GM23338 (cell line): ENCODE results near the gene RPLP1. TPM values are rescaled to one million over a fixed set of nuclear protein-coding genes. Genes with fewer than 3 reads are reported as not detected.

ENCODE experiments used
- ATAC-seq: fragments of 200-7000 bp; cut with Tn5 transposase; 3 replicates; pipeline ENCODE4 v1.9.1; 2020
- DNase-seq: peaks from one replicate; pipeline ENCODE4 v3.0.0-alpha.2; 2015; ENCODE audit warnings: low spot score
- H2AFZ ChIP-seq: fragments of 200-600 bp; sonication (generic); 2 replicates; pipeline ENCODE4 v1.8.0; 2016; ENCODE audit warnings: antibody characterized with exemption, mild to moderate bottlenecking, moderate library complexity
- H3F3A ChIP-seq: fragments of 200-600 bp; sonication (generic); replicated peaks from 2 replicates; pipeline ENCODE4 v1.8.0; 2017; ENCODE audit warnings: antibody characterized with exemption, mixed run types, low read depth
- H3K27ac ChIP-seq: fragments of 200-600 bp; sonication (generic); 2 replicates; pipeline ENCODE4 v1.6.1; 2016; ENCODE audit warnings: low read depth
- H3K27me3 ChIP-seq: fragments of 200-600 bp; sonication (generic); 2 replicates; pipeline ENCODE4 v1.8.0; 2016; ENCODE audit warnings: mild to moderate bottlenecking, mixed run types, moderate library complexity; ENCODE audit not compliant: insufficient read depth
- H3K36me3 ChIP-seq: fragments of 200-600 bp; sonication (generic); 2 replicates; pipeline ENCODE4 v1.8.0; 2016; ENCODE audit warnings: mild to moderate bottlenecking; ENCODE audit not compliant: insufficient read depth
- H3K4me1 ChIP-seq: fragments of 200-600 bp; sonication (generic); 2 replicates; pipeline ENCODE4 v1.8.0; 2016; ENCODE audit warnings: mild to moderate bottlenecking, moderate library complexity; ENCODE audit not compliant: insufficient read depth
- H3K4me2 ChIP-seq: fragments of 200-600 bp; sonication (generic); 2 replicates; pipeline ENCODE4 v1.7.1; 2017; ENCODE audit warnings: mixed run types
- H3K4me3 ChIP-seq: fragments of 200-600 bp; sonication (generic); 2 replicates; pipeline ENCODE4 v1.6.1; 2016; ENCODE audit warnings: mixed run types
- H3K79me2 ChIP-seq: fragments of 200-600 bp; sonication (generic); replicated peaks from 2 replicates; pipeline ENCODE4 v1.8.0; 2017; ENCODE audit warnings: mild to moderate bottlenecking; ENCODE audit not compliant: insufficient read depth
- H3K9me2 ChIP-seq: fragments of 200-600 bp; sonication (generic); 2 replicates; pipeline ENCODE4 v1.8.0; 2017; ENCODE audit not compliant: insufficient read depth
- H4K20me1 ChIP-seq: fragments of 200-600 bp; sonication (generic); replicated peaks from 2 replicates; pipeline ENCODE4 v1.8.0; 2017; ENCODE audit warnings: mild to moderate bottlenecking; ENCODE audit not compliant: insufficient read depth
- H3K27ac Mint-ChIP-seq: 2 replicates; pipeline ENCODE4 v1.8.0; 2020; ENCODE audit warnings: inconsistent platforms, mild to moderate bottlenecking, moderate library complexity, mixed read lengths
- H3K27me3 Mint-ChIP-seq: 3 replicates; pipeline ENCODE4 v1.8.0; 2022; ENCODE audit warnings: low read depth, mild to moderate bottlenecking, moderate library complexity, mixed read lengths, inconsistent platforms; ENCODE audit not compliant: insufficient read depth, poor library complexity
- H3K36me3 Mint-ChIP-seq: 3 replicates; pipeline ENCODE4 v1.8.0; 2021; ENCODE audit warnings: low read depth, mild to moderate bottlenecking, inconsistent platforms, moderate library complexity, mixed read lengths
- H3K4me1 Mint-ChIP-seq: 3 replicates; pipeline ENCODE4 v1.8.0; 2020; ENCODE audit warnings: mild to moderate bottlenecking, inconsistent platforms, mixed read lengths
- H3K4me3 Mint-ChIP-seq: 3 replicates; pipeline ENCODE4 v1.8.0; 2021; ENCODE audit warnings: moderate library complexity, mild to moderate bottlenecking, inconsistent platforms, mixed read lengths
- H3K9me3 Mint-ChIP-seq: 3 replicates; pipeline ENCODE4 v1.8.0; 2020; ENCODE audit warnings: moderate library complexity, mild to moderate bottlenecking, inconsistent platforms, mixed read lengths
- EZH2 ChIP-seq: fragments of 200-600 bp; sonication (generic); IDR thresholded peaks from one replicate; pipeline ENCODE4 v1.8.0; 2017; ENCODE audit warnings: antibody characterized with exemption, mild to moderate bottlenecking, low read depth; ENCODE audit not compliant: unreplicated experiment
- EZH2phosphoT487 ChIP-seq: fragments of 200-600 bp; sonication (generic); IDR thresholded peaks from one replicate; pipeline ENCODE4 v1.8.1; 2018; ENCODE audit warnings: antibody characterized with exemption; ENCODE audit not compliant: unreplicated experiment
- JUNB ChIP-seq: IDR thresholded peaks from one replicate; pipeline ENCODE4 v1.6.1; 2016; ENCODE audit warnings: antibody characterized with exemption; ENCODE audit not compliant: unreplicated experiment
- NANOG ChIP-seq: IDR thresholded peaks from 2 replicates; pipeline ENCODE4 v1.6.1; 2016; ENCODE audit warnings: antibody characterized with exemption, borderline replicate concordance
- POLR2AphosphoS5 ChIP-seq: IDR thresholded peaks from 2 replicates; pipeline ENCODE4 v1.6.1; 2016; ENCODE audit warnings: antibody characterized with exemption, low read depth
- STAT1 ChIP-seq: IDR thresholded peaks from one replicate; pipeline ENCODE4 v1.6.1; 2016; ENCODE audit warnings: antibody characterized with exemption; ENCODE audit not compliant: unreplicated experiment
- ZNF114 ChIP-seq: fragments of 250-450 bp; sonication (Bioruptor Pico); IDR thresholded peaks from 2 replicates; pipeline ENCODE4 v1.5.0; 2020; ENCODE audit warnings: mild to moderate bottlenecking, moderate library complexity
- polyA plus RNA-seq: library from polyadenylated mRNA; unstranded; fragments of >200 nt; fragmentation: Nextera tagmentation; extraction: Ambion mirVana; gene quantifications from 2 replicates; pipeline ENCODE4 v1.2.1, GENCODE V29; 2016
- total RNA-seq: library from RNA; depleted of rRNA; stranded (reverse); fragments of >200 nt; shearing (Covaris generic); gene quantifications from 2 replicates; pipeline ENCODE4 v1.2.3, GENCODE V29; 2014
- TF ChIP-seq, protein P1 (sequence below): fragments of 250-450 bp; sonication (Bioruptor Pico); IDR thresholded peaks from 2 replicates; pipeline ENCODE4 v1.5.0; 2020; ENCODE audit warnings: mild to moderate bottlenecking, moderate library complexity
- TF ChIP-seq, protein P2 (sequence below): IDR thresholded peaks from one replicate; pipeline ENCODE4 v1.6.1; 2018; ENCODE audit warnings: antibody characterized with exemption; ENCODE audit not compliant: unreplicated experiment

The RPLP1 gene
- total and polyA plus RNA-seq, 2 experiments from 2014 or later: 283 to 3,258 TPM

DNA sequence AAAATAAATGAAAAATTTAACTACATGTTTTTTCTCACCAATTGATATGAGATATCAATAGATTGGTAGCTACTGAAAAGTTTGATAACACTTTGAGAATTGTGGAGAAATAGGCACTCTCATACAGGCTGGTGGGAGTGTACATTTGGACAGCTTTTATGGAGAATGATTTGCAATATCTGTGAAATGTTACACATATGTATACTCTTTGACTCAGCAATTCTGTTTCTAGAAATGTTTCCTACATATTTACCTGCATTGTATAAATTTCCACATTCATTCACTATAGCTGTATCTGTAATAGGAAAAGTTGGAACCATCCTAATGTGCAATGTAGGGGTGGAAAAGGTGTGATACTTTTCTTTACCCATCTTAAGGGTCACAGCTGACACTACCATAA, 40.3 kb upstream of the RPLP1 start (continued):
- TF ChIP-seq, protein P1, sequence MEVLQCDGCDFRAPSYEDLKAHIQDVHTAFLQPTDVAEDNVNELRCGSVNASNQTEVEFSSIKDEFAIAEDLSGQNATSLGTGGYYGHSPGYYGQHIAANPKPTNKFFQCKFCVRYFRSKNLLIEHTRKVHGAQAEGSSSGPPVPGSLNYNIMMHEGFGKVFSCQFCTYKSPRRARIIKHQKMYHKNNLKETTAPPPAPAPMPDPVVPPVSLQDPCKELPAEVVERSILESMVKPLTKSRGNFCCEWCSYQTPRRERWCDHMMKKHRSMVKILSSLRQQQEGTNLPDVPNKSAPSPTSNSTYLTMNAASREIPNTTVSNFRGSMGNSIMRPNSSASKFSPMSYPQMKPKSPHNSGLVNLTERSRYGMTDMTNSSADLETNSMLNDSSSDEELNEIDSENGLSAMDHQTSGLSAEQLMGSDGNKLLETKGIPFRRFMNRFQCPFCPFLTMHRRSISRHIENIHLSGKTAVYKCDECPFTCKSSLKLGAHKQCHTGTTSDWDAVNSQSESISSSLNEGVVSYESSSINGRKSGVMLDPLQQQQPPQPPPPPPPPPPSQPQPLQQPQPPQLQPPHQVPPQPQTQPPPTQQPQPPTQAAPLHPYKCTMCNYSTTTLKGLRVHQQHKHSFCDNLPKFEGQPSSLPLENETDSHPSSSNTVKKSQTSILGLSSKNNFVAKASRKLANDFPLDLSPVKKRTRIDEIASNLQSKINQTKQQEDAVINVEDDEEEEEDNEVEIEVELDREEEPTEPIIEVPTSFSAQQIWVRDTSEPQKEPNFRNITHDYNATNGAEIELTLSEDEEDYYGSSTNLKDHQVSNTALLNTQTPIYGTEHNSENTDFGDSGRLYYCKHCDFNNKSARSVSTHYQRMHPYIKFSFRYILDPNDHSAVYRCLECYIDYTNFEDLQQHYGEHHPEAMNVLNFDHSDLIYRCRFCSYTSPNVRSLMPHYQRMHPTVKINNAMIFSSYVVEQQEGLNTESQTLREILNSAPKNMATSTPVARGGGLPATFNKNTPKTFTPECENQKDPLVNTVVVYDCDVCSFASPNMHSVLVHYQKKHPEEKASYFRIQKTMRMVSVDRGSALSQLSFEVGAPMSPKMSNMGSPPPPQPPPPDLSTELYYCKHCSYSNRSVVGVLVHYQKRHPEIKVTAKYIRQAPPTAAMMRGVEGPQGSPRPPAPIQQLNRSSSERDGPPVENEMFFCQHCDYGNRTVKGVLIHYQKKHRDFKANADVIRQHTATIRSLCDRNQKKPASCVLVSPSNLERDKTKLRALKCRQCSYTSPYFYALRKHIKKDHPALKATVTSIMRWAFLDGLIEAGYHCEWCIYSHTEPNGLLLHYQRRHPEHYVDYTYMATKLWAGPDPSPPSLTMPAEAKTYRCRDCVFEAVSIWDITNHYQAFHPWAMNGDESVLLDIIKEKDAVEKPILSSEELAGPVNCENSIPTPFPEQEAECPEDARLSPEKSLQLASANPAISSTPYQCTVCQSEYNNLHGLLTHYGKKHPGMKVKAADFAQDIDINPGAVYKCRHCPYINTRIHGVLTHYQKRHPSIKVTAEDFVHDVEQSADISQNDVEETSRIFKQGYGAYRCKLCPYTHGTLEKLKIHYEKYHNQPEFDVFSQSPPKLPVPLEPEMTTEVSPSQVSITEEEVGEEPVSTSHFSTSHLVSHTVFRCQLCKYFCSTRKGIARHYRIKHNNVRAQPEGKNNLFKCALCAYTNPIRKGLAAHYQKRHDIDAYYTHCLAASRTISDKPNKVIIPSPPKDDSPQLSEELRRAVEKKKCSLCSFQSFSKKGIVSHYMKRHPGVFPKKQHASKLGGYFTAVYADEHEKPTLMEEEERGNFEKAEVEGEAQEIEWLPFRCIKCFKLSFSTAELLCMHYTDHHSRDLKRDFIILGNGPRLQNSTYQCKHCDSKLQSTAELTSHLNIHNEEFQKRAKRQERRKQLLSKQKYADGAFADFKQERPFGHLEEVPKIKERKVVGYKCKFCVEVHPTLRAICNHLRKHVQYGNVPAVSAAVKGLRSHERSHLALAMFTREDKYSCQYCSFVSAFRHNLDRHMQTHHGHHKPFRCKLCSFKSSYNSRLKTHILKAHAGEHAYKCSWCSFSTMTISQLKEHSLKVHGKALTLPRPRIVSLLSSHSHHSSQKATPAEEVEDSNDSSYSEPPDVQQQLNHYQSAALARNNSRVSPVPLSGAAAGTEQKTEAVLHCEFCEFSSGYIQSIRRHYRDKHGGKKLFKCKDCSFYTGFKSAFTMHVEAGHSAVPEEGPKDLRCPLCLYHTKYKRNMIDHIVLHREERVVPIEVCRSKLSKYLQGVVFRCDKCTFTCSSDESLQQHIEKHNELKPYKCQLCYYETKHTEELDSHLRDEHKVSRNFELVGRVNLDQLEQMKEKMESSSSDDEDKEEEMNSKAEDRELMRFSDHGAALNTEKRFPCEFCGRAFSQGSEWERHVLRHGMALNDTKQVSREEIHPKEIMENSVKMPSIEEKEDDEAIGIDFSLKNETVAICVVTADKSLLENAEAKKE (CRISPR knock-in tag): no peak
- TF ChIP-seq STAT1 (no peak), NANOG (no peak), ZNF114 (CRISPR knock-in tag) (no peak)
- TF ChIP-seq, protein P2, sequence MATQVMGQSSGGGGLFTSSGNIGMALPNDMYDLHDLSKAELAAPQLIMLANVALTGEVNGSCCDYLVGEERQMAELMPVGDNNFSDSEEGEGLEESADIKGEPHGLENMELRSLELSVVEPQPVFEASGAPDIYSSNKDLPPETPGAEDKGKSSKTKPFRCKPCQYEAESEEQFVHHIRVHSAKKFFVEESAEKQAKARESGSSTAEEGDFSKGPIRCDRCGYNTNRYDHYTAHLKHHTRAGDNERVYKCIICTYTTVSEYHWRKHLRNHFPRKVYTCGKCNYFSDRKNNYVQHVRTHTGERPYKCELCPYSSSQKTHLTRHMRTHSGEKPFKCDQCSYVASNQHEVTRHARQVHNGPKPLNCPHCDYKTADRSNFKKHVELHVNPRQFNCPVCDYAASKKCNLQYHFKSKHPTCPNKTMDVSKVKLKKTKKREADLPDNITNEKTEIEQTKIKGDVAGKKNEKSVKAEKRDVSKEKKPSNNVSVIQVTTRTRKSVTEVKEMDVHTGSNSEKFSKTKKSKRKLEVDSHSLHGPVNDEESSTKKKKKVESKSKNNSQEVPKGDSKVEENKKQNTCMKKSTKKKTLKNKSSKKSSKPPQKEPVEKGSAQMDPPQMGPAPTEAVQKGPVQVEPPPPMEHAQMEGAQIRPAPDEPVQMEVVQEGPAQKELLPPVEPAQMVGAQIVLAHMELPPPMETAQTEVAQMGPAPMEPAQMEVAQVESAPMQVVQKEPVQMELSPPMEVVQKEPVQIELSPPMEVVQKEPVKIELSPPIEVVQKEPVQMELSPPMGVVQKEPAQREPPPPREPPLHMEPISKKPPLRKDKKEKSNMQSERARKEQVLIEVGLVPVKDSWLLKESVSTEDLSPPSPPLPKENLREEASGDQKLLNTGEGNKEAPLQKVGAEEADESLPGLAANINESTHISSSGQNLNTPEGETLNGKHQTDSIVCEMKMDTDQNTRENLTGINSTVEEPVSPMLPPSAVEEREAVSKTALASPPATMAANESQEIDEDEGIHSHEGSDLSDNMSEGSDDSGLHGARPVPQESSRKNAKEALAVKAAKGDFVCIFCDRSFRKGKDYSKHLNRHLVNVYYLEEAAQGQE: no peak

DNA sequence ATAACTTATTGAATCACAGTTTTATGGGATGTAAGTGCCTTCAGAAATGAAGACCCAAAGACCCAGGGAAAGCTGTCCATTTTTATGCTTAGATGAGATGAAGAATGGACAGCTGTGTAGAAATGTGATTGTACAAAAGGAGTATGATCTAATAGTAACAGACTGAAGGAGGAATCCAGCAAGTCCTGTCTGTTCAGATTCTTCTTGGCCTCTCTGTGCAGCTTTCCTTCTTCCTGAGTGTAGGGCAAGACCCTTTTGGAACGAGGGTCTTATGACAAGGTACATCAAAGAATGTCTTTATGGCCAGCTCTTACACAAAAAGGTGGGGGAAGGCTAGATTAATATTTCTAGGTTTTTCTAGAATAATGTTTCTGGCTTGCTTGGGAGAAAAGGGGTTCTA, 39.9 kb upstream of the RPLP1 start:
- Mint-ChIP-seq H3K27ac (no peak overlapping the region), H3K4me3 (no peak overlapping the region; the same call in 2 of the 3 replicates)
- H3K27ac ChIP-seq: no peak overlapping the region
- TF ChIP-seq JUNB (no peak), POLR2AphosphoS5 (no peak), STAT1 (no peak), EZH2phosphoT487 (no peak), EZH2 (no peak), NANOG (no peak)
- TF ChIP-seq, protein P2: no peak

More for the DNA sequence above, 39.9 kb upstream of the RPLP1 start:
- peaks cover 32% of the 10 kb centered on the region for H3K79me2 ChIP-seq
- H3K4me1 ChIP-seq: peaks cover 4% of the 10 kb centered on the region; the same call in 1 of the 2 replicates
- peaks cover 9% of the 10 kb centered on the region; the same call in 2 of the 3 replicates for H3K4me1 Mint-ChIP-seq
- H3K9me2 ChIP-seq: no peaks in the 10 kb centered on the region
- H3K27me3 Mint-ChIP-seq: no peaks in the 10 kb centered on the region
- H3K4me3 ChIP-seq: no peak overlapping the region
- DNase-seq (no peak), ATAC-seq (no peak)
- H4K20me1 ChIP-seq: peaks cover 7% of the 10 kb centered on the region
- H3K9me3 Mint-ChIP-seq: no peaks in the 10 kb centered on the region
- no peak overlapping the region for H2AFZ ChIP-seq
- no peaks in the 10 kb centered on the region for H3F3A ChIP-seq
- no peak overlapping the region for H3K4me2 ChIP-seq
- peaks cover 9% of the 10 kb centered on the region for H3K36me3 ChIP-seq
- peaks cover 15% of the 10 kb centered on the region; the same call in 2 of the 3 replicates for H3K36me3 Mint-ChIP-seq
- no peaks in the 10 kb centered on the region for H3K27me3 ChIP-seq
